Esophagus squamous epithelium (tissue), 5 donors: ENCODE measurements around the gene RUNX1. TPM values are rescaled to one million over a fixed set of nuclear protein-coding genes. Genes with fewer than 3 reads are reported as not detected.

Source experiments
- DNase-seq: peaks from one replicate; lab custom pipeline; 2025; lab: John Stamatoyannopoulos, UW
- H3K27ac ChIP-seq, 4 donors: fragments of 200-600 bp; sonication (generic); one replicate each; pipeline ENCODE4 v1.5.1; 2016 to 2019; ENCODE audit warnings: mild to moderate bottlenecking in 1 of 4
- H3K27me3 ChIP-seq, 4 donors: fragments of 200-600 bp; sonication (generic); 1 replicate in 3 of 4; 2 replicates in 1 of 4; pipeline versions ENCODE4 v1.5.1 to v1.6.0; 2017 to 2021; ENCODE audit warnings: antibody characterized with exemption in 1 of 4
- H3K36me3 ChIP-seq, 3 donors: fragments of 200-600 bp; sonication (generic); one replicate each; pipeline ENCODE4 v1.5.1; 2016 to 2019
- H3K4me1 ChIP-seq, 3 donors: fragments of 200-600 bp; sonication (generic); one replicate each; pipeline ENCODE4 v1.5.1; 2017 to 2019
- H3K4me3 ChIP-seq, 4 donors: fragments of 200-600 bp; sonication (generic); 1 replicate in 3 of 4; 2 replicates in 1 of 4; pipeline ENCODE4 v1.5.1; 2016 to 2019; ENCODE audit warnings: mild to moderate bottlenecking in 2 of 4, moderate library complexity in 1 of 4
- H3K9me3 ChIP-seq, 3 donors: fragments of 200-600 bp; sonication (generic); one replicate each; pipeline ENCODE4 v1.5.1; 2016 to 2019
- POLR2A ChIP-seq, 4 donors: fragments of 450-650 bp; IDR thresholded peaks; one replicate each; pipeline ENCODE4 v1.6.1; 2017; ENCODE audit warnings: antibody characterized with exemption in 4 of 4, mild to moderate bottlenecking in 4 of 4, moderate library complexity in 3 of 4
- WGBS, 2 donors: methylation state at CpG; one replicate each; pipeline ENCODE4 v1.1.5; 2018; 5-methylcytosine and 5-hydroxymethylcytosine counted together
- intact Hi-C: fragments of 100-400 bp; cut with DNase I; formaldehyde crosslinking; loops from one replicate; pipeline ENCODE4 v1.15.0; 2022
- total RNA-seq, 4 donors: library from RNA; depleted of rRNA; stranded (reverse); fragments of >200 nt; gene quantifications; one replicate each; pipeline ENCODE4 v1.1.0, GENCODE V29; 2016
- TF ChIP-seq, protein P1 (sequence below), 6 experiments: fragments of 450-650 bp in 4 of 6; fragments of 200-600 bp in 2 of 6; sonication (generic) in 2 of 6; IDR thresholded peaks; one replicate each; pipeline ENCODE4 v1.5.1; 2016 to 2019; ENCODE audit warnings: antibody characterized with exemption in 6 of 6, mild to moderate bottlenecking in 4 of 6, moderate library complexity in 4 of 6
- donor health status: DM: yes; HTN: yes; CAD: no.

The RUNX1 gene
- total RNA-seq, 4 donors from 2014 or later = 8.2 to 25.4 (median 18.3) TPM

DNA sequence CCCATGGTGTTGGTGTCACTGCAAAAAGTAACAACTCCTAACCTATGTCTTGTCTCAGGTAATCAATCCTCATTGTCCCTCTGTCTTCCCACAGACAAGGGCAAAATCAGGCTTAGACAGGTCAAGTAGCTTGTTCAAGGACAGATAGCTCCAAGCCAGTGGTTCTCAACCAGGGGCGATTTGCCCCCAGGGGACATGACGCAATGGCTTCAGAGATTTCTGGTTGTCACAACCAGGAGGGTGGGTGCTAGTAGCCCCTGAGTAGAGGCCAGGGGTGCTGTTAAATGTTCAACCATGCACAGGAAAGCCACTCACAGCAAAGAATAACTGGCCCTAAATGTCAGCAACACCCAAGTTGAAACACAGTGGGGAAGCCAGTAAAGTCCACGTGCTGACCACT is 178.9 kb downstream of the RUNX1 start:
- intact Hi-C loops = no loop called here
- H3K27ac ChIP-seq = no peak overlapping the region
- TF ChIP-seq POLR2A (IDR thresholded peaks at IDR 0.05) = no peak
- TF ChIP-seq, protein P1, sequence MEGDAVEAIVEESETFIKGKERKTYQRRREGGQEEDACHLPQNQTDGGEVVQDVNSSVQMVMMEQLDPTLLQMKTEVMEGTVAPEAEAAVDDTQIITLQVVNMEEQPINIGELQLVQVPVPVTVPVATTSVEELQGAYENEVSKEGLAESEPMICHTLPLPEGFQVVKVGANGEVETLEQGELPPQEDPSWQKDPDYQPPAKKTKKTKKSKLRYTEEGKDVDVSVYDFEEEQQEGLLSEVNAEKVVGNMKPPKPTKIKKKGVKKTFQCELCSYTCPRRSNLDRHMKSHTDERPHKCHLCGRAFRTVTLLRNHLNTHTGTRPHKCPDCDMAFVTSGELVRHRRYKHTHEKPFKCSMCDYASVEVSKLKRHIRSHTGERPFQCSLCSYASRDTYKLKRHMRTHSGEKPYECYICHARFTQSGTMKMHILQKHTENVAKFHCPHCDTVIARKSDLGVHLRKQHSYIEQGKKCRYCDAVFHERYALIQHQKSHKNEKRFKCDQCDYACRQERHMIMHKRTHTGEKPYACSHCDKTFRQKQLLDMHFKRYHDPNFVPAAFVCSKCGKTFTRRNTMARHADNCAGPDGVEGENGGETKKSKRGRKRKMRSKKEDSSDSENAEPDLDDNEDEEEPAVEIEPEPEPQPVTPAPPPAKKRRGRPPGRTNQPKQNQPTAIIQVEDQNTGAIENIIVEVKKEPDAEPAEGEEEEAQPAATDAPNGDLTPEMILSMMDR (IDR thresholded peaks at IDR 0.05) = no peak

DNA sequence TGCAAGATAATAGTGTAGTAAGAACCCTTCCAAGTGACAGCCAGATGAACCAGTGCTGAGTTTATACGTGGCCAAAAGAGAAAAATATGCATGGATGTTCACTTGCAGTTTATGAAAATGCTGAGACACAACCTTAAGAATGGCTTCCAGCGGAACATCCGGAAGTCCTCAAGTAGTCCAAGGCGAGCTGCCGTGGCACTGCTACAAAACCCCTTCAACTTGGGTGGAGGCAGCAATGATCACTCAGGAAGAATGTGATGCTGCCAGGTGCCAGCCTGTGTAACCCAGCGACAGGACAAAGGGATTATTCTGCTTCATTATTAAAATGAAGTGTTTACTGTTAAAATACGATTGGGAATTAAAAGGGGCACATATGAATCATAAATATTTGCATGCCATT is 179.6 kb downstream of the RUNX1 start:
- Histone ChIP-seq H3K27ac (peak overlapping the region in 1 of 4 donors; percentile 27), H3K36me3 (peaks cover 5 to 91% (median 11%) of the 10 kb centered on the region in 3 donors), H3K4me1 (peaks cover 1 to 54% (median 16%) of the 10 kb centered on the region in 3 donors), H3K9me3 (no peaks in the 10 kb centered on the region), H3K4me3 (no peak overlapping the region), H3K27me3 (no peaks in the 10 kb centered on the region)
- no peak for DNase-seq
- 50 to 78% methylated on average over 7 of the region's 7 CpGs for WGBS, 2 donors
- intact Hi-C loops = no loop called here
- TF ChIP-seq POLR2A (IDR thresholded peaks at IDR 0.05) = no peak
- TF ChIP-seq, protein P1 (IDR thresholded peaks at IDR 0.05) = no peak

More for the DNA sequence above, 178.9 kb downstream of the RUNX1 start:
- 82 to 92% methylated on average over 2 to 3 of the region's 3 CpGs for WGBS, 2 donors
- Histone ChIP-seq H3K27me3 (no peaks in the 10 kb centered on the region), H3K9me3 (no peaks in the 10 kb centered on the region), H3K4me1 (peaks cover 6 to 54% (median 17%) of the 10 kb centered on the region in 3 donors), H3K36me3 (peaks cover 5 to 87% (median 11%) of the 10 kb centered on the region in 3 donors), H3K4me3 (no peak overlapping the region)
- no peak for DNase-seq

DNA sequence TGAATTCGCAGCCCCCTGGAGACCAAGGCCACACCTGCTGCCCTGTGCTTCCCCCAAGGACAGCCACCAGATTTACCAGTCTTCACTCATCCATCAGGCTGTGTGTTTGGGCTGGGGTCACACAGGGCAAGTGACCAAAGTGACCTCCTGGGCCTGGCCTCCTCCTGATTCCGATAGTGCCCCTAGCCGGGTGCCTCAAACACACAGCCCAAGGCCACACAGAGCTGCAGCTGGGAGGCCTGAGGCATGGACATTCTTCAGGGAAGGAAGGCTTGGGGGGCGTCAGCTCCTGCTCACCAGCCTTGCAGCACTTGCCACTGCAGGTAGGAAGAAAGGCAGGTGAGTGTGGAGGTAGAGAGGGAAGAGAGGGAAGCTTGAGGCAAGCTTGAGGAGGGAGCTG is 181.3 kb downstream of the RUNX1 start:
- H3K4me3 ChIP-seq = no peak overlapping the region
- no peak for TF ChIP-seq POLR2A (IDR thresholded peaks at IDR 0.05)
- TF ChIP-seq, protein P1 (IDR thresholded peaks at IDR 0.05) = no peak
- H3K4me1 ChIP-seq = peaks cover 8 to 66% (median 21%) of the 10 kb centered on the region in 3 donors
- WGBS, 2 donors = 92% methylated on average over 1 to 2 of the region's 4 CpGs
- H3K27ac ChIP-seq = no peak overlapping the region
- H3K36me3 ChIP-seq = peaks cover 5 to 83% (median 11%) of the 10 kb centered on the region in 3 donors
- H3K9me3 ChIP-seq = no peaks in the 10 kb centered on the region
- no peaks in the 10 kb centered on the region for H3K27me3 ChIP-seq
- intact Hi-C loops = no loop called here
- DNase-seq = no peak

DNA sequence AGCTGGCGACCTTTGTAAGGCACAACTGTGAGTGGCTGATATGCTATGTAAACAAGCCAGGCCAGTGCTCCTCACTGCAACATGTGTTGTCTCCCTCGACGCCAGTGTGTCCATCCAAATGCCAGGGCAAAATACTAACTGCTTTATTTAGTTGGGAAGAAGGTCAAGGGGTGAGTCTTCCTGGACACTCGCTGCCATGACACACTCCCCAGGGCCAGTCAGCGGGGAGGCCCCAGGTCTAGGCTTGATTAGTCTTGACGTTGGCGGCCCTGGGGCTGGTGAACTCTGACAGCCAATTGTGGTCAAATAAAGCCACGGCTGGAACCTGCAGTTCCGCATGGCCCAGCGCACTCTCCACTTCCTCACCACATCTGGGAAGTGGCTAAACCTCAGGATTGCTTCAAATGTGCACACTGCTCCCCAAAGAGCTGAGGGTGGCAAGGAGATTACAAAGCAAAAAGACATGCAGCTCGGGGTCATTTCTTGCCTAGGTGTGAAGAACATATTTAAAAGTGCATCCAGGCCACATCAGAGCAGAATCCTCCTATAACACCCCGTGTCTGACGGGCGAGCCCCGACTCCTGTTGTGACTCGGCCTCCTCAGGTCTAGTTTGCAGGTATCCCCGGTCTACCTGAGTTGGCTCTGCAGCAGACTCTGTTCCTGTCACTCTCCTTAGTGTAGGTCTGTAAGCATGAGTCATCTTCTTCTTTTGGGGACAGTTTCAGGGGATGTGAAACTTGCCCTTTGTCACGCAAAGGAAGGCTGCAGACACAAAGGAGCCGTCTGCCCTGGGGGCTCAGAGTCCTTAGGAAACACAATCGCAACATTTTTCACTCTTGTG is 183.5 kb downstream of the RUNX1 start:
- WGBS, 2 donors = 36% methylated on average over 14 to 20 of the region's 20 CpGs
- no peaks in the 10 kb centered on the region for H3K27me3 ChIP-seq
- intact Hi-C loops = no loop called here
- H3K4me3 ChIP-seq = no peak overlapping the region
- TF ChIP-seq, protein P1 (IDR thresholded peaks at IDR 0.05) = no peak
- TF ChIP-seq POLR2A (IDR thresholded peaks at IDR 0.05) = no peak
- peak overlapping the region in 2 of 4 donors; percentile 33 to 72 for H3K27ac ChIP-seq
- DNase-seq = no peak
- peaks cover 8 to 65% (median 21%) of the 10 kb centered on the region in 3 donors for H3K4me1 ChIP-seq
- no peaks in the 10 kb centered on the region for H3K9me3 ChIP-seq
- H3K36me3 ChIP-seq = peaks cover 5 to 82% (median 6%) of the 10 kb centered on the region in 3 donors
